ENCODE measurements around the gene FBF1. TPM values are rescaled to one million over a fixed set of nuclear protein-coding genes. Genes with fewer than 3 reads are reported as not detected.

FBF1 gene
- total RNA-seq, 1 donor from 2014 or later, result 2.8 TPM

- no peak overlapping the region for H3K27ac ChIP-seq (replicated peaks)
- no peak overlapping the region for H3K4me3 ChIP-seq
- peaks cover 2% of the 10 kb centered on the region for H3K4me1 ChIP-seq
- no peaks in the 10 kb centered on the region for H3K27me3 ChIP-seq (ENCODE audit: low read depth)
- TF ChIP-seq CTCF (IDR thresholded peaks at IDR 0.05; ENCODE audit: borderline replicate concordance), result no peak
- peaks cover 32% of the 10 kb centered on the region for H3K36me3 ChIP-seq
- intact Hi-C loops (cut with micrococcal nuclease), result no loop called here
- no peak for DNase-seq
- no peaks in the 10 kb centered on the region for H3K9me3 ChIP-seq (replicated peaks)
Observed at GRCh38 chr17:75922173-75922961, 18.5 kb downstream of the FBF1 start.

GRCh38 chr17:75921596-75921995 lies 19.2 kb downstream of the FBF1 start:
- peaks cover 34% of the 10 kb centered on the region for H3K36me3 ChIP-seq

GRCh38 chr17:75920045-75920560 lies 20.7 kb downstream of the FBF1 start:
- TF ChIP-seq CTCF (IDR thresholded peaks at IDR 0.05; ENCODE audit: borderline replicate concordance), result no peak
- Histone ChIP-seq H3K4me1 (no peaks in the 10 kb centered on the region), H3K27ac (replicated peaks) (no peak overlapping the region), H3K9me3 (replicated peaks) (no peaks in the 10 kb centered on the region), H3K36me3 (peaks cover 19% of the 10 kb centered on the region), H3K4me3 (no peak overlapping the region), H3K27me3 (ENCODE audit: low read depth) (no peaks in the 10 kb centered on the region)
- no peak for DNase-seq
- intact Hi-C loops (cut with micrococcal nuclease), result no loop called here

More at GRCh38 chr17:75921596-75921995, 19.2 kb downstream of the FBF1 start:
- TF ChIP-seq CTCF (IDR thresholded peaks at IDR 0.05; ENCODE audit: borderline replicate concordance), result no peak
- no peaks in the 10 kb centered on the region for H3K27me3 ChIP-seq (ENCODE audit: low read depth)
- no peak overlapping the region for H3K27ac ChIP-seq (replicated peaks)
- H3K4me3 ChIP-seq, result no peak overlapping the region
- DNase-seq, result no peak
- no peaks in the 10 kb centered on the region for H3K4me1 ChIP-seq
- no peaks in the 10 kb centered on the region for H3K9me3 ChIP-seq (replicated peaks)
- intact Hi-C loops (cut with micrococcal nuclease), result no loop called here

GRCh38 chr17:75919611-75920010 lies 21.2 kb downstream of the FBF1 start:
- Histone ChIP-seq H3K27me3 (ENCODE audit: low read depth) (no peaks in the 10 kb centered on the region), H3K4me3 (no peak overlapping the region), H3K4me1 (no peaks in the 10 kb centered on the region), H3K9me3 (replicated peaks) (no peaks in the 10 kb centered on the region), H3K27ac (replicated peaks) (no peak overlapping the region), H3K36me3 (peaks cover 18% of the 10 kb centered on the region)
- no peak for DNase-seq
- intact Hi-C loops (cut with micrococcal nuclease), result no loop called here
- TF ChIP-seq CTCF (IDR thresholded peaks at IDR 0.05; ENCODE audit: borderline replicate concordance), result no peak

GRCh38 chr17:75917917-75918445 lies 22.9 kb downstream of the FBF1 start:
- intact Hi-C loops (cut with micrococcal nuclease), result no loop called here
- DNase-seq, result no peak
- no peaks in the 10 kb centered on the region for H3K9me3 ChIP-seq (replicated peaks)
- H3K36me3 ChIP-seq, result peaks cover 30% of the 10 kb centered on the region
- no peak for TF ChIP-seq CTCF (IDR thresholded peaks at IDR 0.05; ENCODE audit: borderline replicate concordance)
- no peaks in the 10 kb centered on the region for H3K27me3 ChIP-seq (ENCODE audit: low read depth)
- H3K4me3 ChIP-seq, result no peak overlapping the region
- no peak overlapping the region for H3K27ac ChIP-seq (replicated peaks)
- H3K4me1 ChIP-seq, result no peaks in the 10 kb centered on the region
